GM12873 (cell line): ENCODE measurements around the gene RIT2.

Experiments used
- CTCF ChIP-seq: IDR thresholded peaks from 2 replicates; pipeline ENCODE4 v1.5.1; 2012; ENCODE audit warnings: low read depth, mild to moderate bottlenecking, moderate library complexity, low read length, control low read depth; ENCODE audit not compliant: insufficient read depth; ENCODE audit errors: missing control alignments

The RIT2 gene

GRCh38 chr18:42915299-42915698, 200.2 kb downstream of the RIT2 start:
- TF ChIP-seq CTCF, result no peak

- TF ChIP-seq CTCF, result no peak
Observed at GRCh38 chr18:42914476-42914875, 201.0 kb downstream of the RIT2 start.

GRCh38 chr18:42909095-42909494, 206.4 kb downstream of the RIT2 start:
- no peak for TF ChIP-seq CTCF

- no peak for TF ChIP-seq CTCF
Observed at GRCh38 chr18:42906761-42907160, 208.7 kb downstream of the RIT2 start.

- no peak for TF ChIP-seq CTCF
Observed at GRCh38 chr18:42901161-42901560, 214.3 kb downstream of the RIT2 start.

- no peak for TF ChIP-seq CTCF
Observed at GRCh38 chr18:42893977-42894376, 221.5 kb downstream of the RIT2 start.

- no peak for TF ChIP-seq CTCF
Observed at GRCh38 chr18:42892181-42892580, 223.3 kb downstream of the RIT2 start.

GRCh38 chr18:42891705-42892104, 223.8 kb downstream of the RIT2 start:
- TF ChIP-seq CTCF, result no peak
